Lower lobe of right lung (tissue), 2 donors: Measurements from ENCODE around the gene SCGB1C1. TPM values are rescaled to one million over a fixed set of nuclear protein-coding genes. Genes with fewer than 3 reads are reported as not detected.

Experiments
- ATAC-seq, 2 donors: fragments of 200-7000 bp; cut with Tn5 transposase; one replicate each; pipeline ENCODE4 v1.9.1; 2020 to 2022; ENCODE audit warnings: mild to moderate bottlenecking in 2 of 2, moderate library complexity in 2 of 2
- DNase-seq: peaks from one replicate; pipeline ENCODE4 v3.0.0-alpha.2; 2020
- H3K27ac ChIP-seq: fragments of 200-600 bp; one replicate; pipeline ENCODE4 v1.8.0; 2022
- H3K27me3 ChIP-seq: fragments of 200-600 bp; one replicate; pipeline ENCODE4 v1.8.0; 2022; ENCODE audit warnings: low read depth
- H3K36me3 ChIP-seq: fragments of 200-600 bp; one replicate; pipeline ENCODE4 v1.8.0; 2022; ENCODE audit warnings: mild to moderate bottlenecking
- H3K4me1 ChIP-seq: fragments of 200-600 bp; one replicate; pipeline ENCODE4 v1.8.0; 2022
- H3K4me3 ChIP-seq: fragments of 200-600 bp; one replicate; pipeline ENCODE4 v1.8.0; 2022; ENCODE audit warnings: mild to moderate bottlenecking
- H3K9me3 ChIP-seq: fragments of 200-600 bp; one replicate; pipeline ENCODE4 v1.8.0; 2022
- CTCF ChIP-seq: fragments of 200-600 bp; IDR thresholded peaks from one replicate; pipeline ENCODE4 v1.8.0; 2022; ENCODE audit warnings: antibody characterized with exemption, mild to moderate bottlenecking
- intact Hi-C: fragments of 100-400 bp; cut with DNase I; formaldehyde crosslinking; loops from one replicate; pipeline ENCODE4 v1.11.0; 2022
- total RNA-seq: library from RNA; stranded (reverse); fragmentation: NEBNext Ultra II Directional; extraction: Animal tissue kit (Norgen Biotek cat#: 25700); gene quantifications from one replicate; pipeline ENCODE4 v1.2.1, GENCODE V29; 2021
- donor health status: DM: no; HTN: yes; CAD: no; lungs with severe emphysema.

SCGB1C1 gene
- total RNA-seq, 1 donor from 2014 or later: not detected

GRCh38 chr11:221539-221938 is 28.7 kb downstream of the SCGB1C1 start:
- no peak for DNase-seq
- H3K36me3 ChIP-seq: peaks cover 33% of the 10 kb centered on the region
- H3K9me3 ChIP-seq: no peaks in the 10 kb centered on the region
- H3K27me3 ChIP-seq: no peaks in the 10 kb centered on the region
- intact Hi-C loops: no loop called here
- H3K27ac ChIP-seq: no peak overlapping the region
- ATAC-seq: no peak
- H3K4me3 ChIP-seq: no peak overlapping the region
- peaks cover 5% of the 10 kb centered on the region for H3K4me1 ChIP-seq
- TF ChIP-seq CTCF: no peak

- no peak overlapping the region for H3K4me3 ChIP-seq
- TF ChIP-seq CTCF: no peak
- peaks cover 5% of the 10 kb centered on the region for H3K4me1 ChIP-seq
- no peaks in the 10 kb centered on the region for H3K9me3 ChIP-seq
- ATAC-seq (no peak), DNase-seq (no peak)
- H3K27ac ChIP-seq: no peak overlapping the region
- H3K36me3 ChIP-seq: peaks cover 30% of the 10 kb centered on the region
- H3K27me3 ChIP-seq: no peaks in the 10 kb centered on the region
- intact Hi-C loops: no loop called here
Observed at GRCh38 chr11:221998-222789, 29.3 kb downstream of the SCGB1C1 start.

GRCh38 chr11:223026-223789 is 30.3 kb downstream of the SCGB1C1 start:
- peaks cover 5% of the 10 kb centered on the region for H3K4me1 ChIP-seq
- intact Hi-C loops: no loop called here
- H3K9me3 ChIP-seq: no peaks in the 10 kb centered on the region
- no peak overlapping the region for H3K4me3 ChIP-seq
- H3K36me3 ChIP-seq: peaks cover 28% of the 10 kb centered on the region
- H3K27me3 ChIP-seq: no peaks in the 10 kb centered on the region
- ATAC-seq (peak; percentile 6 to 25), DNase-seq (no peak)
- H3K27ac ChIP-seq: no peak overlapping the region
- TF ChIP-seq CTCF: no peak

GRCh38 chr11:223884-224283 is 31.0 kb downstream of the SCGB1C1 start:
- intact Hi-C loops: no loop called here
- TF ChIP-seq CTCF: no peak
- no peak for DNase-seq
- Histone ChIP-seq H3K36me3 (peaks cover 24% of the 10 kb centered on the region), H3K9me3 (no peaks in the 10 kb centered on the region), H3K27me3 (no peaks in the 10 kb centered on the region), H3K4me1 (peaks cover 5% of the 10 kb centered on the region), H3K4me3 (no peak overlapping the region), H3K27ac (no peak overlapping the region)
- no peak for ATAC-seq

GRCh38 chr11:224424-224823 is 31.5 kb downstream of the SCGB1C1 start:
- Histone ChIP-seq H3K36me3 (peaks cover 24% of the 10 kb centered on the region), H3K9me3 (no peaks in the 10 kb centered on the region), H3K4me1 (peaks cover 5% of the 10 kb centered on the region), H3K27ac (no peak overlapping the region), H3K4me3 (no peak overlapping the region), H3K27me3 (no peaks in the 10 kb centered on the region)
- DNase-seq: no peak
- intact Hi-C loops: no loop called here
- ATAC-seq: no peak
- TF ChIP-seq CTCF: no peak
